Endothelial cell of umbilical vein (primary cell): Measurements from ENCODE around the gene ATXN7L1. TPM values are rescaled to one million over a fixed set of nuclear protein-coding genes. Genes with fewer than 3 reads are reported as not detected.
A peak's percentile ranks its signal among the peaks of the same experiment; 100 is the strongest.

Experiments used
- BruUV-seq: library from RNA; stranded (reverse); fragments of 400-500 nt; replicated peaks from 2 replicates; lab custom pipeline; 2021; lab: Mats Ljungman, UMichigan
- CTCF ChIA-PET: fragments of 300-600, 350-600 bp; sonication (Branson Sonifier 250); formaldehyde crosslinking; loops from one replicate; lab custom pipeline; 2021; ENCODE audit warnings: antibody characterized with exemption, inconsistent platforms; lab: Charles Lee
- POLR2A ChIA-PET: fragments of 300-600, 350-600 bp; sonication (Branson Sonifier 250); formaldehyde crosslinking; loops from one replicate; lab custom pipeline; 2021; ENCODE audit warnings: antibody characterized with exemption, inconsistent platforms; lab: Charles Lee
- DNase-seq: peaks from one replicate; pipeline ENCODE4 v3.0.0-alpha.2; 2011; ENCODE audit warnings: low read depth, low spot score
- FAIRE-seq: peaks from 2 replicates; lab custom pipeline; 2011; peaks lifted over from hg19 to GRCh38; lab: Jason Lieb, UNC
- H2AFZ ChIP-seq: 2 replicates; pipeline ENCODE4 v1.6.0; 2012; ENCODE audit warnings: low read depth, low read length, control low read depth, inconsistent platforms
- H3K27ac ChIP-seq: 2 replicates; pipeline ENCODE4 v1.5.1; 2011; ENCODE audit warnings: low read depth, mild to moderate bottlenecking, control low read depth, low read length, moderate library complexity; ENCODE audit not compliant: insufficient read depth
- H3K27me3 ChIP-seq, 2 experiments: 2 replicates each; pipeline versions ENCODE4 v1.6.0 to v1.6.1; 2011; ENCODE audit warnings: low read length in 2 of 2, mixed read lengths in 1 of 2; ENCODE audit not compliant: control insufficient read depth in 2 of 2, insufficient read depth in 2 of 2
- H3K36me3 ChIP-seq, 2 experiments: 2 replicates in 1 of 2; 3 replicates in 1 of 2; pipeline ENCODE4 v1.5.1; 2011; ENCODE audit warnings: low read length in 2 of 2, mild to moderate bottlenecking in 1 of 2, moderate library complexity in 1 of 2; ENCODE audit not compliant: control insufficient read depth in 2 of 2, insufficient read depth in 2 of 2; ENCODE audit errors: extremely low read depth in 1 of 2
- H3K4me1 ChIP-seq: 3 replicates; pipeline ENCODE4 v1.5.1; 2011; ENCODE audit warnings: mild to moderate bottlenecking, low read length; ENCODE audit not compliant: control insufficient read depth, insufficient read depth; ENCODE audit errors: extremely low read depth
- H3K4me2 ChIP-seq: 2 replicates; pipeline ENCODE4 v1.6.1; 2011; ENCODE audit warnings: low read length, control low read depth, mixed read lengths; ENCODE audit not compliant: insufficient read depth
- H3K4me3 ChIP-seq, 3 experiments: fragments of 200-600 bp in 1 of 3; sonication (generic), shearing (Covaris generic) in 1 of 3; replicated peaks in 1 of 3; 2 replicates each; pipeline ENCODE4 v1.5.1; 2011 to 2016; ENCODE audit warnings: control low read depth in 3 of 3, low read length in 3 of 3, mild to moderate bottlenecking in 2 of 3, inconsistent platforms in 1 of 3, low read depth in 1 of 3, moderate library complexity in 1 of 3; ENCODE audit not compliant: insufficient read depth in 1 of 3
- H3K79me2 ChIP-seq: 2 replicates; pipeline ENCODE4 v1.6.0; 2012; ENCODE audit warnings: low read length, inconsistent platforms; ENCODE audit not compliant: control insufficient read depth, insufficient read depth
- H3K9ac ChIP-seq: replicated peaks from 2 replicates; pipeline ENCODE3; 2011; ENCODE audit warnings: low read length, control low read depth; ENCODE audit not compliant: insufficient read depth; ENCODE audit errors: extremely low read depth
- H3K9me1 ChIP-seq: replicated peaks from 3 replicates; pipeline ENCODE4 v1.6.0; 2011; ENCODE audit warnings: mild to moderate bottlenecking, low read length; ENCODE audit not compliant: control insufficient read depth, insufficient read depth; ENCODE audit errors: extremely low read depth
- H3K9me3 ChIP-seq: replicated peaks from 2 replicates; pipeline ENCODE4 v1.5.1; 2012; ENCODE audit warnings: low read length, inconsistent platforms; ENCODE audit not compliant: control insufficient read depth, insufficient read depth
- H4K20me1 ChIP-seq: replicated peaks from 2 replicates; pipeline ENCODE3; 2011; ENCODE audit warnings: mild to moderate bottlenecking, low read length; ENCODE audit not compliant: control insufficient read depth, insufficient read depth; ENCODE audit errors: extremely low read depth
- CTCF ChIP-seq, 2 donors: IDR thresholded peaks; 1 replicate in 1 of 2; 2 replicates in 1 of 2; pipeline ENCODE4 v1.5.1; 2011; ENCODE audit warnings: low read length in 2 of 2, mild to moderate bottlenecking in 2 of 2, moderate library complexity in 2 of 2, control low read depth in 1 of 2, inconsistent platforms in 1 of 2, low read depth in 1 of 2; ENCODE audit not compliant: insufficient read depth in 1 of 2; ENCODE audit errors: extremely low read depth in 1 of 2
- EZH2 ChIP-seq: IDR thresholded peaks from 2 replicates; pipeline ENCODE4 v1.6.1; 2012; ENCODE audit warnings: borderline replicate concordance, low read depth, mild to moderate bottlenecking, moderate library complexity, low read length, inconsistent platforms; ENCODE audit not compliant: severe bottlenecking
- FOS ChIP-seq: IDR thresholded peaks from 2 replicates; pipeline ENCODE4 v1.6.1; 2011; ENCODE audit warnings: mild to moderate bottlenecking, low read length, moderate library complexity, borderline replicate concordance; ENCODE audit not compliant: insufficient read depth
- GATA2 ChIP-seq: IDR thresholded peaks from 2 replicates; pipeline ENCODE4 v1.7.0; 2011; ENCODE audit warnings: low read depth, mild to moderate bottlenecking, moderate library complexity, mixed read lengths, low read length; ENCODE audit not compliant: insufficient read length, insufficient read depth
- JUN ChIP-seq: IDR thresholded peaks from 2 replicates; pipeline ENCODE4 v1.6.1; 2011; ENCODE audit warnings: borderline replicate concordance, low read depth; ENCODE audit not compliant: insufficient read length, insufficient read depth
- MYC ChIP-seq: IDR thresholded peaks from one replicate; pipeline ENCODE4 v1.6.1; 2011; ENCODE audit warnings: mild to moderate bottlenecking, low read depth, low read length
- POLR2A ChIP-seq: IDR thresholded peaks from 2 replicates; pipeline ENCODE4 v1.6.1; 2012; ENCODE audit warnings: low read depth, mild to moderate bottlenecking, control low read depth, low read length
- POLR2AphosphoS5 ChIP-seq: IDR thresholded peaks from 2 replicates; pipeline ENCODE4 v1.6.1; 2012; ENCODE audit warnings: low read depth, mild to moderate bottlenecking, control low read depth, low read length, moderate library complexity; ENCODE audit not compliant: insufficient read depth
- dilution Hi-C: fragments of 300-500 bp; cut with MboI; formaldehyde crosslinking; loops from one replicate; pipeline ENCODE4 v1.15.0; 2019; ENCODE audit warnings: low sequenced_read_pairs; ENCODE audit not compliant: extremely low pct_ligation_motif_present
- intact Hi-C: fragments of 100-400 bp; cut with micrococcal nuclease; formaldehyde crosslinking; loops from one replicate; pipeline ENCODE4 v1.10.0; 2022
- polyA plus RNA-seq, 4 experiments: library from polyadenylated mRNA; depleted of rRNA in 3 of 4; stranded (reverse) in 3 of 4; unstranded in 1 of 4; fragments of >200 nt; gene quantifications; 2 replicates each; pipeline versions ENCODE4 v1.2.1 to v1.2.3, GENCODE V29; 2011 to 2012; ENCODE audit warnings: missing spikeins in 1 of 4
- total RNA-seq: library from RNA; stranded (reverse); gene quantifications from 2 replicates; pipeline ENCODE4 v1.2.3, GENCODE V29; 2021
- TF ChIP-seq, protein P1 (sequence below): IDR thresholded peaks from 2 replicates; pipeline ENCODE4 v1.6.1; 2011; ENCODE audit not compliant: insufficient read depth, insufficient read length

ATXN7L1 gene
- total and polyA plus RNA-seq, 2 donors (not counting 3 experiments of a cell fraction or from before 2014, with no cell fraction given) = 4.6 to 15.6 TPM

GRCh38 chr7:105655067-105655466 is 221.3 kb downstream of the ATXN7L1 start:
- Histone ChIP-seq H3K4me2 (no peak overlapping the region), H3K27me3 (no peaks in the 10 kb centered on the region), H2AFZ (no peak overlapping the region), H4K20me1 (no peaks in the 10 kb centered on the region), H3K4me1 (no peaks in the 10 kb centered on the region), H3K27ac (no peak overlapping the region), H3K9me1 (no peaks in the 10 kb centered on the region), H3K9me3 (no peaks in the 10 kb centered on the region), H3K4me3 (no peak overlapping the region), H3K36me3 (no peaks in the 10 kb centered on the region), H3K79me2 (no peaks in the 10 kb centered on the region), H3K9ac (no peak overlapping the region)
- FAIRE-seq (peak; percentile 80), DNase-seq (peak; percentile 41)
- TF ChIP-seq, protein P1, sequence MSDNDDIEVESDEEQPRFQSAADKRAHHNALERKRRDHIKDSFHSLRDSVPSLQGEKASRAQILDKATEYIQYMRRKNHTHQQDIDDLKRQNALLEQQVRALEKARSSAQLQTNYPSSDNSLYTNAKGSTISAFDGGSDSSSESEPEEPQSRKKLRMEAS = no peak
- TF ChIP-seq JUN (no peak), CTCF (IDR thresholded peaks at IDR 0.05; ENCODE audit: extremely low read depth in 1 of 2, insufficient read depth in 1 of 2, low read depth in 1 of 2, low read length in 2 of 2) (no peak), MYC (no peak), EZH2 (no peak), FOS (no peak), GATA2 (no peak), POLR2A (no peak), POLR2AphosphoS5 (no peak)
- intact Hi-C loops = loop anchor here (10.0 kb wide), 1 partner anchor 220 kb away; the partner anchor contains the start of gene ATXN7L1
- POLR2A ChIA-PET = no interaction called here
- CTCF ChIA-PET = interaction anchor here (0.9 to 6.5 kb wide), 4 partner anchors 22 to 388 kb away, joined by 3 to 72 read pairs (median 4); no protein-coding TSS in a partner anchor
- no TSS peak for BruUV-seq
- dilution Hi-C loops = no loop called here
